C1 segment of cervical spinal cord (tissue), 14 donors: Measurements from ENCODE around the gene TBCD.
A peak's percentile ranks its signal among the peaks of the same experiment; 100 is the strongest.

ENCODE experiments used
- DNase-seq, 14 donors: peaks; one replicate each; lab custom pipeline; 2025; lab: John Stamatoyannopoulos, UW

TBCD gene

GRCh38 chr17:82936768-82937171 is 184.9 kb downstream of the TBCD start:
- no peak for DNase-seq

- no peak for DNase-seq
Measured at GRCh38 chr17:82937411-82938371, 185.8 kb downstream of the TBCD start.

GRCh38 chr17:82938486-82938872 is 186.6 kb downstream of the TBCD start:
- no peak for DNase-seq

- peak in 1 of 14 donors; percentile 15 for DNase-seq
Measured at GRCh38 chr17:82938873-82939620, 187.2 kb downstream of the TBCD start.

GRCh38 chr17:82939621-82940135 is 187.8 kb downstream of the TBCD start:
- DNase-seq = no peak

GRCh38 chr17:82940226-82941020 is 188.6 kb downstream of the TBCD start:
- no peak for DNase-seq

- no peak for DNase-seq
Measured at GRCh38 chr17:82941021-82942001, 189.4 kb downstream of the TBCD start.

- DNase-seq = no peak
Measured at GRCh38 chr17:82942166-82943130, 190.6 kb downstream of the TBCD start.

GRCh38 chr17:82943339-82943738 is 191.5 kb downstream of the TBCD start:
- DNase-seq = no peak

- no peak for DNase-seq
Measured at GRCh38 chr17:82943751-82944150, 191.9 kb downstream of the TBCD start.

- no peak for DNase-seq
Measured at GRCh38 chr17:82944990-82945389, 193.1 kb downstream of the TBCD start.

- DNase-seq = no peak
Measured at GRCh38 chr17:82946081-82946480, 194.2 kb downstream of the TBCD start.

- no peak for DNase-seq
Measured at GRCh38 chr17:82947051-82947991, 195.5 kb downstream of the TBCD start.

GRCh38 chr17:82948081-82948511 is 196.2 kb downstream of the TBCD start:
- DNase-seq = no peak

GRCh38 chr17:82948957-82949356 is 197.1 kb downstream of the TBCD start:
- no peak for DNase-seq

- no peak for DNase-seq
Measured at GRCh38 chr17:82949361-82949760, 197.5 kb downstream of the TBCD start.

GRCh38 chr17:82949984-82950383 is 198.1 kb downstream of the TBCD start:
- no peak for DNase-seq

- no peak for DNase-seq
Measured at GRCh38 chr17:82950525-82951102, 198.7 kb downstream of the TBCD start.
